OCI-LY1 (cell line): Measurements from ENCODE around the gene RAET1E.

Experiments
- H2AFZ ChIP-seq: fragments of 200-600 bp; sonication (generic), shearing (Covaris generic); 2 replicates; pipeline ENCODE4 v1.6.0; 2014; ENCODE audit warnings: antibody characterized with exemption, mild to moderate bottlenecking, low read length
- H3F3A ChIP-seq: fragments of 200-600 bp; sonication (generic), shearing (Covaris generic); 2 replicates; pipeline ENCODE4 v1.6.0; 2014; ENCODE audit warnings: mild to moderate bottlenecking, antibody characterized with exemption, low read length, moderate library complexity; ENCODE audit not compliant: insufficient read depth
- H3K27ac ChIP-seq: fragments of 200-600 bp; sonication (generic); 2 replicates; pipeline ENCODE4 v1.5.1; 2014; ENCODE audit warnings: low read length, mixed run types, mild to moderate bottlenecking, low read depth; ENCODE audit not compliant: poor library complexity, severe bottlenecking
- H3K27me3 ChIP-seq: fragments of 200-600 bp; sonication (generic); 2 replicates; pipeline ENCODE4 v1.6.0; 2014; ENCODE audit warnings: antibody characterized with exemption, mild to moderate bottlenecking, low read length, moderate library complexity; ENCODE audit not compliant: insufficient read depth
- H3K36me3 ChIP-seq: fragments of 200-600 bp; sonication (generic); 2 replicates; pipeline ENCODE4 v1.6.1; 2014; ENCODE audit warnings: mild to moderate bottlenecking, antibody characterized with exemption, low read length, moderate library complexity, mixed read lengths; ENCODE audit not compliant: insufficient read depth
- H3K4me1 ChIP-seq: fragments of 200-600 bp; sonication (generic); 2 replicates; pipeline ENCODE4 v1.5.1; 2014; ENCODE audit warnings: mild to moderate bottlenecking, low read length, moderate library complexity; ENCODE audit not compliant: insufficient read depth, severe bottlenecking
- H3K4me2 ChIP-seq: fragments of 200-600 bp; sonication (generic), shearing (Covaris generic); 2 replicates; pipeline ENCODE4 v1.6.1; 2014; ENCODE audit warnings: low read length
- H3K4me3 ChIP-seq: fragments of 200-600 bp; sonication (generic); 2 replicates; pipeline ENCODE4 v1.5.1; 2014; ENCODE audit warnings: low read length, low read depth, mild to moderate bottlenecking, mixed read lengths; ENCODE audit not compliant: poor library complexity, severe bottlenecking
- H3K79me2 ChIP-seq: fragments of 200-600 bp; shearing (Covaris generic); 2 replicates; pipeline ENCODE4 v1.6.1; 2016; ENCODE audit warnings: mixed run types, low read length, mixed read lengths; ENCODE audit not compliant: insufficient read depth
- H3K9ac ChIP-seq: fragments of 200-600 bp; sonication (generic), shearing (Covaris generic); 2 replicates; pipeline ENCODE4 v1.6.1; 2014; ENCODE audit warnings: mild to moderate bottlenecking, low read length, mixed read lengths
- H3K9me2 ChIP-seq: fragments of 200-600 bp; sonication (generic), shearing (Covaris generic); 2 replicates; pipeline ENCODE4 v1.6.1; 2014; ENCODE audit warnings: low read depth, mild to moderate bottlenecking, low read length, mixed read lengths
- H3K9me3 ChIP-seq: fragments of 200-600 bp; shearing (Covaris generic); 2 replicates; pipeline ENCODE4 v1.6.1; 2014; ENCODE audit warnings: low read length, mixed read lengths
- H4K20me1 ChIP-seq: fragments of 200-600 bp; sonication (generic), shearing (Covaris generic); 2 replicates; pipeline ENCODE4 v1.6.0; 2016; ENCODE audit warnings: mild to moderate bottlenecking, low read length; ENCODE audit not compliant: insufficient read depth
- CTCF ChIP-seq: fragments of 200-600 bp; sonication (generic), shearing (Covaris generic); IDR thresholded peaks from 2 replicates; pipeline ENCODE4 v1.5.1; 2017; ENCODE audit warnings: mild to moderate bottlenecking, antibody characterized with exemption, low read length, moderate library complexity, mixed read lengths
- EZH2 ChIP-seq: fragments of 200-600 bp; sonication (generic), shearing (Covaris generic); IDR thresholded peaks from 2 replicates; pipeline ENCODE4 v1.8.0; 2017; ENCODE audit warnings: borderline replicate concordance, mixed run types, mild to moderate bottlenecking, antibody characterized with exemption, low read length, moderate library complexity, mixed read lengths

RAET1E gene

GRCh38 chr6:149901444-149902140, 3.7 kb upstream of the RAET1E start:
- Histone ChIP-seq H3K4me3 (no peak overlapping the region), H3K27ac (no peak overlapping the region)

GRCh38 chr6:149900620-149901443, 2.9 kb upstream of the RAET1E start:
- Histone ChIP-seq H3K9me2 (no peaks in the 10 kb centered on the region), H3K79me2 (no peaks in the 10 kb centered on the region), H3K36me3 (no peaks in the 10 kb centered on the region), H3K4me1 (no peaks in the 10 kb centered on the region), H3K4me2 (no peak overlapping the region), H3K9me3 (no peaks in the 10 kb centered on the region), H3K9ac (no peak overlapping the region), H3K4me3 (no peak overlapping the region), H3K27me3 (no peaks in the 10 kb centered on the region; the same call in 1 of the 2 replicates), H2AFZ (no peak overlapping the region), H3K27ac (no peak overlapping the region), H3F3A (no peaks in the 10 kb centered on the region), H4K20me1 (no peaks in the 10 kb centered on the region)
- TF ChIP-seq EZH2 (no peak), CTCF (no peak)

More at GRCh38 chr6:149901444-149902140, 3.7 kb upstream of the RAET1E start:
- Histone ChIP-seq H3K36me3 (no peaks in the 10 kb centered on the region), H2AFZ (no peak overlapping the region), H3K9me3 (no peaks in the 10 kb centered on the region), H3K9ac (no peak overlapping the region), H3K79me2 (no peaks in the 10 kb centered on the region), H4K20me1 (no peaks in the 10 kb centered on the region), H3K9me2 (no peaks in the 10 kb centered on the region), H3K4me1 (no peaks in the 10 kb centered on the region), H3K27me3 (no peaks in the 10 kb centered on the region; the same call in 1 of the 2 replicates), H3F3A (no peaks in the 10 kb centered on the region), H3K4me2 (no peak overlapping the region)
- TF ChIP-seq EZH2 (no peak), CTCF (no peak)

DNA sequence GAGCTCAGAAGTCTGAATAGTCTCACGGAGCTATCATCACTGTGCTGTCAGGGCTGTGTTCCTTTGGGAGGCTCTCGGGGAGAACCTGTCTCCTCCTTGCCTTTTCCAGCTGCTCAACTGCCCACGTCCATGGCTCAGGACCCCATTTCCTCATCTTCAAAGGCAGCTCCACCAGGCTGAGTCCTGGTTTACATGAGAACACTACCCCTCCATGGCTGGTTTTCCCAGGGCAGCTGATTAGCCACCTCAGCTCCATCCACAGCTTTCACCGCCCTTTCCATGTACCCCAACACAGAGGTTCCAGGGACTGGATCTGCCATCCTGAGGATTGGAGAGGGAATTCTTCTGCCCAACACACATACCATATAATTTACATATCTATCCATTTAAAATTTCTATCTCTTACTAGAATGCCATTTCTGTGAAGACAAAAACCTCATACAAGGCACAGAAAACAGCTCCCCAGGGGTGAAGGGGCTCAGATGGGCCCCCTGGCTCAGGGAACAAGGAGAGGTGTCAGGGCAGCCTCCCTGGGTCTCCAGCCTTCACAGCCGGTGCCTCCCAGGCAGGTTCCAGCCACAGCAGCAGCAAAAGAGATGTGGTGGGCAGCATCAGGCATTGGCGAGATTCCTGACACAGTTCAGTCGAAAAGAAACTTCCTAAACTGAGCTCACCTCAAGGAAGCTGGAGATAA, 2.2 kb upstream of the RAET1E start:
- no peak for TF ChIP-seq CTCF
- no peak for TF ChIP-seq EZH2
- no peaks in the 10 kb centered on the region for H3F3A ChIP-seq
- no peak overlapping the region for H3K27ac ChIP-seq
- no peak overlapping the region for H3K9ac ChIP-seq
- H3K4me3 ChIP-seq: no peak overlapping the region
- H3K36me3 ChIP-seq: no peaks in the 10 kb centered on the region
- no peaks in the 10 kb centered on the region for H3K79me2 ChIP-seq
- H3K9me2 ChIP-seq: no peaks in the 10 kb centered on the region
- no peaks in the 10 kb centered on the region for H3K9me3 ChIP-seq
- H3K27me3 ChIP-seq: no peaks in the 10 kb centered on the region; the same call in 1 of the 2 replicates
- H3K4me2 ChIP-seq: no peak overlapping the region
- H2AFZ ChIP-seq: no peak overlapping the region
- no peaks in the 10 kb centered on the region for H4K20me1 ChIP-seq
- no peaks in the 10 kb centered on the region for H3K4me1 ChIP-seq
